Measurements from ENCODE around the gene SIDT2.

GRCh38 chr11:117229931-117230285 lies 51.4 kb downstream of the SIDT2 start:
- TF ChIP-seq ZNF274 (IDR thresholded peaks at IDR 0.05; ENCODE audit: low read depth, low read length) (no peak), YY1 (IDR thresholded peaks at IDR 0.05; ENCODE audit: insufficient read depth, insufficient read length) (no peak)

Measured in NT2/D1 (cell line).